HepG2 (cell line): ENCODE measurements around the gene FOXS1.

ENCODE experiments used
- CTCF ChIP-seq: sonication (generic); formaldehyde crosslinking; IDR thresholded peaks from 2 replicates; pipeline ENCODE4 v1.5.0; 2020; ENCODE audit warnings: mild to moderate bottlenecking, missing genetic modification reagents, moderate library complexity
- NFE2L1 ChIP-seq: sonication (generic); formaldehyde crosslinking; IDR thresholded peaks from 2 replicates; pipeline ENCODE4 v1.4.0; 2020; ENCODE audit warnings: missing genetic modification reagents, mild to moderate bottlenecking, borderline replicate concordance
- RFX1 ChIP-seq: fragments of 450-650 bp; IDR thresholded peaks from 2 replicates; pipeline ENCODE4 v1.6.1; 2017
- SRSF9 ChIP-seq: fragments of 200-400 bp; formaldehyde crosslinking; IDR thresholded peaks from 2 replicates; pipeline ENCODE4 v1.6.1; 2018; ENCODE audit warnings: borderline replicate concordance, mild to moderate bottlenecking, low read depth, low read length; ENCODE audit not compliant: insufficient read depth, poor library complexity, severe bottlenecking
- TCF7L2 ChIP-seq: IDR thresholded peaks from 2 replicates; pipeline ENCODE4 v1.6.1; 2011; ENCODE audit warnings: mild to moderate bottlenecking, low read depth, low read length, moderate library complexity
- ZBTB42 ChIP-seq: sonication (generic); formaldehyde crosslinking; IDR thresholded peaks from 2 replicates; pipeline ENCODE4 v1.5.0; 2020; ENCODE audit warnings: mild to moderate bottlenecking, missing genetic modification reagents
- TF ChIP-seq, protein P1 (sequence below): sonication (generic); formaldehyde crosslinking; IDR thresholded peaks from 2 replicates; pipeline ENCODE4 v1.5.0; 2020; ENCODE audit warnings: mild to moderate bottlenecking, missing genetic modification reagents

- TF ChIP-seq CTCF (CRISPR knock-in tag), result no peak
- TF ChIP-seq NFE2L1, result no peak
- TF ChIP-seq SRSF9, result no peak
- no peak for TF ChIP-seq TCF7L2
- TF ChIP-seq, protein P1, sequence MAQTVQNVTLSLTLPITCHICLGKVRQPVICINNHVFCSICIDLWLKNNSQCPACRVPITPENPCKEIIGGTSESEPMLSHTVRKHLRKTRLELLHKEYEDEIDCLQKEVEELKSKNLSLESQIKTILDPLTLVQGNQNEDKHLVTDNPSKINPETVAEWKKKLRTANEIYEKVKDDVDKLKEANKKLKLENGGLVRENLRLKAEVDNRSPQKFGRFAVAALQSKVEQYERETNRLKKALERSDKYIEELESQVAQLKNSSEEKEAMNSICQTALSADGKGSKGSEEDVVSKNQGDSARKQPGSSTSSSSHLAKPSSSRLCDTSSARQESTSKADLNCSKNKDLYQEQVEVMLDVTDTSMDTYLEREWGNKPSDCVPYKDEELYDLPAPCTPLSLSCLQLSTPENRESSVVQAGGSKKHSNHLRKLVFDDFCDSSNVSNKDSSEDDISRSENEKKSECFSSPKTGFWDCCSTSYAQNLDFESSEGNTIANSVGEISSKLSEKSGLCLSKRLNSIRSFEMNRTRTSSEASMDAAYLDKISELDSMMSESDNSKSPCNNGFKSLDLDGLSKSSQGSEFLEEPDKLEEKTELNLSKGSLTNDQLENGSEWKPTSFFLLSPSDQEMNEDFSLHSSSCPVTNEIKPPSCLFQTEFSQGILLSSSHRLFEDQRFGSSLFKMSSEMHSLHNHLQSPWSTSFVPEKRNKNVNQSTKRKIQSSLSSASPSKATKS, result no peak
- TF ChIP-seq RFX1, result no peak
- no peak for TF ChIP-seq ZBTB42
These were observed 31.8 kb downstream of the FOXS1 start for GRCh38 chr20:31813611-31814010.
